HepG2 (cell line): ENCODE results near the gene MAN1C1.
"Not testable (repeated sequence)": the region's sequence is repeated elsewhere in the genome, so short reads cannot be mapped to it uniquely, and the experiment has no call there.

Source experiments
- KDM1A ChIP-seq: IDR thresholded peaks from 2 replicates; pipeline ENCODE4 v1.6.1; 2016; ENCODE audit warnings: missing compliant biosample characterization
- NCOA2 ChIP-seq: sonication (generic); formaldehyde crosslinking; IDR thresholded peaks from 2 replicates; pipeline ENCODE4 v1.8.0; 2022; ENCODE audit warnings: inconsistent platforms
- NFIC ChIP-seq: IDR thresholded peaks from 2 replicates; pipeline ENCODE4 v1.6.1; 2012; ENCODE audit warnings: mild to moderate bottlenecking, low read length, inconsistent platforms
- NR2F2 ChIP-seq: IDR thresholded peaks from 2 replicates; pipeline ENCODE4 v1.6.1; 2012; ENCODE audit warnings: low read depth, inconsistent platforms, borderline replicate concordance
- POLR2AphosphoS5 ChIP-seq: IDR thresholded peaks from 2 replicates; pipeline ENCODE4 v1.6.1; 2012; ENCODE audit warnings: low read depth, low read length
- SRF ChIP-seq: IDR thresholded peaks from 2 replicates; pipeline ENCODE4 v1.6.1; 2011; ENCODE audit warnings: mild to moderate bottlenecking, low read depth, low read length, moderate library complexity
- ZNF143 ChIP-seq: sonication (generic); formaldehyde crosslinking; IDR thresholded peaks from 2 replicates; pipeline ENCODE4 v1.4.0; 2020; ENCODE audit warnings: missing genetic modification reagents
- TF ChIP-seq, protein P1 (sequence below): sonication (generic); formaldehyde crosslinking; IDR thresholded peaks from 2 replicates; pipeline ENCODE4 v1.4.0; 2020; ENCODE audit warnings: mild to moderate bottlenecking, missing genetic modification reagents
- TF ChIP-seq, protein P2 (sequence below): sonication (generic); formaldehyde crosslinking; IDR thresholded peaks from 2 replicates; pipeline ENCODE4 v1.8.1; 2023; ENCODE audit warnings: mild to moderate bottlenecking, missing genetic modification reagents
- TF ChIP-seq, protein P3 (sequence below): sonication (generic); formaldehyde crosslinking; conservative IDR thresholded peaks from 2 replicates; pipeline ENCODE4 v1.4.0; 2020; ENCODE audit warnings: missing genetic modification reagents
- TF ChIP-seq, protein P4 (sequence below): sonication (generic); formaldehyde crosslinking; IDR thresholded peaks from 2 replicates; pipeline ENCODE4 v1.4.0; 2020; ENCODE audit warnings: mild to moderate bottlenecking, missing genetic modification reagents
- TF ChIP-seq, protein P5 (sequence below): sonication (generic); formaldehyde crosslinking; IDR thresholded peaks from 2 replicates; pipeline ENCODE4 v1.5.0; 2020; ENCODE audit warnings: mild to moderate bottlenecking, missing genetic modification reagents, moderate library complexity
- TF ChIP-seq, protein P6 (sequence below): sonication (generic); formaldehyde crosslinking; IDR thresholded peaks from 2 replicates; pipeline ENCODE4 v1.4.0; 2020; ENCODE audit warnings: missing genetic modification reagents
- TF ChIP-seq, protein P7 (sequence below): sonication (generic); formaldehyde crosslinking; IDR thresholded peaks from 2 replicates; pipeline ENCODE4 v1.5.1; 2020; ENCODE audit warnings: missing genetic modification reagents, mild to moderate bottlenecking, borderline replicate concordance

DNA sequence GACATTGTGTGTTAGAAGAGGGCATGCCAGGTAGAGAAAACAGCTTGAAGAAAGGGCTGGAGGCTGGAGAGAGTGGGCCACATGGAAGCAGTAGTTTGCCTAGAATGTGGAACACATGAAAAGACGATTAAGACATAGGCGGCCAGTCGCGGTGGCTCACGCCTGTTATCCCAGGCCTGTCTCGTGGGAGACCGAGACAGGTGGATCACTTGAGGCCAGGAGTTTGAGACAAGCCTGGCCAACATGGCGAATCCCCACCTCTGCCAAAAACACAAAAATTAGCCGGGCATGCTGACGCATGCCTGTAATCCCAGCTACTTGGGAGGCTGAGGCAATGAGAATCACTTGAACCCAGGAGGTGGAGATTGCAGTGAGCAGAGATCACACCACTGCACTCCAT is 118.4 kb downstream of the MAN1C1 start:
- TF ChIP-seq, protein P1, sequence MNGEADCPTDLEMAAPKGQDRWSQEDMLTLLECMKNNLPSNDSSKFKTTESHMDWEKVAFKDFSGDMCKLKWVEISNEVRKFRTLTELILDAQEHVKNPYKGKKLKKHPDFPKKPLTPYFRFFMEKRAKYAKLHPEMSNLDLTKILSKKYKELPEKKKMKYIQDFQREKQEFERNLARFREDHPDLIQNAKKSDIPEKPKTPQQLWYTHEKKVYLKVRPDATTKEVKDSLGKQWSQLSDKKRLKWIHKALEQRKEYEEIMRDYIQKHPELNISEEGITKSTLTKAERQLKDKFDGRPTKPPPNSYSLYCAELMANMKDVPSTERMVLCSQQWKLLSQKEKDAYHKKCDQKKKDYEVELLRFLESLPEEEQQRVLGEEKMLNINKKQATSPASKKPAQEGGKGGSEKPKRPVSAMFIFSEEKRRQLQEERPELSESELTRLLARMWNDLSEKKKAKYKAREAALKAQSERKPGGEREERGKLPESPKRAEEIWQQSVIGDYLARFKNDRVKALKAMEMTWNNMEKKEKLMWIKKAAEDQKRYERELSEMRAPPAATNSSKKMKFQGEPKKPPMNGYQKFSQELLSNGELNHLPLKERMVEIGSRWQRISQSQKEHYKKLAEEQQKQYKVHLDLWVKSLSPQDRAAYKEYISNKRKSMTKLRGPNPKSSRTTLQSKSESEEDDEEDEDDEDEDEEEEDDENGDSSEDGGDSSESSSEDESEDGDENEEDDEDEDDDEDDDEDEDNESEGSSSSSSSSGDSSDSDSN (CRISPR knock-in tag), result not testable (repeated sequence)
- TF ChIP-seq SRF; NCOA2; NR2F2; ZNF143 (CRISPR knock-in tag); KDM1A (CRISPR knock-in tag); NFIC; POLR2AphosphoS5: not testable (repeated sequence)
- TF ChIP-seq, protein P2, sequence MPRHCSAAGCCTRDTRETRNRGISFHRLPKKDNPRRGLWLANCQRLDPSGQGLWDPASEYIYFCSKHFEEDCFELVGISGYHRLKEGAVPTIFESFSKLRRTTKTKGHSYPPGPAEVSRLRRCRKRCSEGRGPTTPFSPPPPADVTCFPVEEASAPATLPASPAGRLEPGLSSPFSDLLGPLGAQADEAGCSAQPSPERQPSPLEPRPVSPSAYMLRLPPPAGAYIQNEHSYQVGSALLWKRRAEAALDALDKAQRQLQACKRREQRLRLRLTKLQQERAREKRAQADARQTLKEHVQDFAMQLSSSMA (CRISPR knock-in tag), result not testable (repeated sequence)
- TF ChIP-seq, protein P3, sequence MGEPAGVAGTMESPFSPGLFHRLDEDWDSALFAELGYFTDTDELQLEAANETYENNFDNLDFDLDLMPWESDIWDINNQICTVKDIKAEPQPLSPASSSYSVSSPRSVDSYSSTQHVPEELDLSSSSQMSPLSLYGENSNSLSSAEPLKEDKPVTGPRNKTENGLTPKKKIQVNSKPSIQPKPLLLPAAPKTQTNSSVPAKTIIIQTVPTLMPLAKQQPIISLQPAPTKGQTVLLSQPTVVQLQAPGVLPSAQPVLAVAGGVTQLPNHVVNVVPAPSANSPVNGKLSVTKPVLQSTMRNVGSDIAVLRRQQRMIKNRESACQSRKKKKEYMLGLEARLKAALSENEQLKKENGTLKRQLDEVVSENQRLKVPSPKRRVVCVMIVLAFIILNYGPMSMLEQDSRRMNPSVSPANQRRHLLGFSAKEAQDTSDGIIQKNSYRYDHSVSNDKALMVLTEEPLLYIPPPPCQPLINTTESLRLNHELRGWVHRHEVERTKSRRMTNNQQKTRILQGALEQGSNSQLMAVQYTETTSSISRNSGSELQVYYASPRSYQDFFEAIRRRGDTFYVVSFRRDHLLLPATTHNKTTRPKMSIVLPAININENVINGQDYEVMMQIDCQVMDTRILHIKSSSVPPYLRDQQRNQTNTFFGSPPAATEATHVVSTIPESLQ (CRISPR knock-in tag), result not testable (repeated sequence)
- TF ChIP-seq, protein P4, sequence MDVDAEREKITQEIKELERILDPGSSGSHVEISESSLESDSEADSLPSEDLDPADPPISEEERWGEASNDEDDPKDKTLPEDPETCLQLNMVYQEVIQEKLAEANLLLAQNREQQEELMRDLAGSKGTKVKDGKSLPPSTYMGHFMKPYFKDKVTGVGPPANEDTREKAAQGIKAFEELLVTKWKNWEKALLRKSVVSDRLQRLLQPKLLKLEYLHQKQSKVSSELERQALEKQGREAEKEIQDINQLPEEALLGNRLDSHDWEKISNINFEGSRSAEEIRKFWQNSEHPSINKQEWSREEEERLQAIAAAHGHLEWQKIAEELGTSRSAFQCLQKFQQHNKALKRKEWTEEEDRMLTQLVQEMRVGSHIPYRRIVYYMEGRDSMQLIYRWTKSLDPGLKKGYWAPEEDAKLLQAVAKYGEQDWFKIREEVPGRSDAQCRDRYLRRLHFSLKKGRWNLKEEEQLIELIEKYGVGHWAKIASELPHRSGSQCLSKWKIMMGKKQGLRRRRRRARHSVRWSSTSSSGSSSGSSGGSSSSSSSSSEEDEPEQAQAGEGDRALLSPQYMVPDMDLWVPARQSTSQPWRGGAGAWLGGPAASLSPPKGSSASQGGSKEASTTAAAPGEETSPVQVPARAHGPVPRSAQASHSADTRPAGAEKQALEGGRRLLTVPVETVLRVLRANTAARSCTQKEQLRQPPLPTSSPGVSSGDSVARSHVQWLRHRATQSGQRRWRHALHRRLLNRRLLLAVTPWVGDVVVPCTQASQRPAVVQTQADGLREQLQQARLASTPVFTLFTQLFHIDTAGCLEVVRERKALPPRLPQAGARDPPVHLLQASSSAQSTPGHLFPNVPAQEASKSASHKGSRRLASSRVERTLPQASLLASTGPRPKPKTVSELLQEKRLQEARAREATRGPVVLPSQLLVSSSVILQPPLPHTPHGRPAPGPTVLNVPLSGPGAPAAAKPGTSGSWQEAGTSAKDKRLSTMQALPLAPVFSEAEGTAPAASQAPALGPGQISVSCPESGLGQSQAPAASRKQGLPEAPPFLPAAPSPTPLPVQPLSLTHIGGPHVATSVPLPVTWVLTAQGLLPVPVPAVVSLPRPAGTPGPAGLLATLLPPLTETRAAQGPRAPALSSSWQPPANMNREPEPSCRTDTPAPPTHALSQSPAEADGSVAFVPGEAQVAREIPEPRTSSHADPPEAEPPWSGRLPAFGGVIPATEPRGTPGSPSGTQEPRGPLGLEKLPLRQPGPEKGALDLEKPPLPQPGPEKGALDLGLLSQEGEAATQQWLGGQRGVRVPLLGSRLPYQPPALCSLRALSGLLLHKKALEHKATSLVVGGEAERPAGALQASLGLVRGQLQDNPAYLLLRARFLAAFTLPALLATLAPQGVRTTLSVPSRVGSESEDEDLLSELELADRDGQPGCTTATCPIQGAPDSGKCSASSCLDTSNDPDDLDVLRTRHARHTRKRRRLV, result not testable (repeated sequence)
- TF ChIP-seq, protein P5, sequence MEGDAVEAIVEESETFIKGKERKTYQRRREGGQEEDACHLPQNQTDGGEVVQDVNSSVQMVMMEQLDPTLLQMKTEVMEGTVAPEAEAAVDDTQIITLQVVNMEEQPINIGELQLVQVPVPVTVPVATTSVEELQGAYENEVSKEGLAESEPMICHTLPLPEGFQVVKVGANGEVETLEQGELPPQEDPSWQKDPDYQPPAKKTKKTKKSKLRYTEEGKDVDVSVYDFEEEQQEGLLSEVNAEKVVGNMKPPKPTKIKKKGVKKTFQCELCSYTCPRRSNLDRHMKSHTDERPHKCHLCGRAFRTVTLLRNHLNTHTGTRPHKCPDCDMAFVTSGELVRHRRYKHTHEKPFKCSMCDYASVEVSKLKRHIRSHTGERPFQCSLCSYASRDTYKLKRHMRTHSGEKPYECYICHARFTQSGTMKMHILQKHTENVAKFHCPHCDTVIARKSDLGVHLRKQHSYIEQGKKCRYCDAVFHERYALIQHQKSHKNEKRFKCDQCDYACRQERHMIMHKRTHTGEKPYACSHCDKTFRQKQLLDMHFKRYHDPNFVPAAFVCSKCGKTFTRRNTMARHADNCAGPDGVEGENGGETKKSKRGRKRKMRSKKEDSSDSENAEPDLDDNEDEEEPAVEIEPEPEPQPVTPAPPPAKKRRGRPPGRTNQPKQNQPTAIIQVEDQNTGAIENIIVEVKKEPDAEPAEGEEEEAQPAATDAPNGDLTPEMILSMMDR (CRISPR knock-in tag), result not testable (repeated sequence)
- TF ChIP-seq, protein P6, sequence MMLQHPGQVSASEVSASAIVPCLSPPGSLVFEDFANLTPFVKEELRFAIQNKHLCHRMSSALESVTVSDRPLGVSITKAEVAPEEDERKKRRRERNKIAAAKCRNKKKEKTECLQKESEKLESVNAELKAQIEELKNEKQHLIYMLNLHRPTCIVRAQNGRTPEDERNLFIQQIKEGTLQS, result not testable (repeated sequence)
- TF ChIP-seq, protein P7, sequence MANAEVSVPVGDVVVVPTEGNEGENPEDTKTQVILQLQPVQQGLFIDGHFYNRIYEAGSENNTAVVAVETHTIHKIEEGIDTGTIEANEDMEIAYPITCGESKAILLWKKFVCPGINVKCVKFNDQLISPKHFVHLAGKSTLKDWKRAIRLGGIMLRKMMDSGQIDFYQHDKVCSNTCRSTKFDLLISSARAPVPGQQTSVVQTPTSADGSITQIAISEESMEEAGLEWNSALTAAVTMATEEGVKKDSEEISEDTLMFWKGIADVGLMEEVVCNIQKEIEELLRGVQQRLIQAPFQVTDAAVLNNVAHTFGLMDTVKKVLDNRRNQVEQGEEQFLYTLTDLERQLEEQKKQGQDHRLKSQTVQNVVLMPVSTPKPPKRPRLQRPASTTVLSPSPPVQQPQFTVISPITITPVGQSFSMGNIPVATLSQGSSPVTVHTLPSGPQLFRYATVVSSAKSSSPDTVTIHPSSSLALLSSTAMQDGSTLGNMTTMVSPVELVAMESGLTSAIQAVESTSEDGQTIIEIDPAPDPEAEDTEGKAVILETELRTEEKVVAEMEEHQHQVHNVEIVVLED (CRISPR knock-in tag), result not testable (repeated sequence)
